CD4-positive, alpha-beta T cell treated with Interleukin-17A for 4 hours (primary cell): ENCODE results near the gene DLGAP4.

Experiments
- DNase-seq: peaks from one replicate; pipeline ENCODE4 v3.0.0-alpha.2; 2020; ENCODE audit warnings: mixed read lengths

The DLGAP4 gene

GRCh38 chr20:36310215-36310981 is 4.3 kb downstream of the DLGAP4 start:
- no peak for DNase-seq

- DNase-seq, result no peak
These were observed 5.2 kb downstream of the DLGAP4 start for GRCh38 chr20:36311141-36311853.

GRCh38 chr20:36311854-36312723 is 6.0 kb downstream of the DLGAP4 start:
- no peak for DNase-seq

DNA sequence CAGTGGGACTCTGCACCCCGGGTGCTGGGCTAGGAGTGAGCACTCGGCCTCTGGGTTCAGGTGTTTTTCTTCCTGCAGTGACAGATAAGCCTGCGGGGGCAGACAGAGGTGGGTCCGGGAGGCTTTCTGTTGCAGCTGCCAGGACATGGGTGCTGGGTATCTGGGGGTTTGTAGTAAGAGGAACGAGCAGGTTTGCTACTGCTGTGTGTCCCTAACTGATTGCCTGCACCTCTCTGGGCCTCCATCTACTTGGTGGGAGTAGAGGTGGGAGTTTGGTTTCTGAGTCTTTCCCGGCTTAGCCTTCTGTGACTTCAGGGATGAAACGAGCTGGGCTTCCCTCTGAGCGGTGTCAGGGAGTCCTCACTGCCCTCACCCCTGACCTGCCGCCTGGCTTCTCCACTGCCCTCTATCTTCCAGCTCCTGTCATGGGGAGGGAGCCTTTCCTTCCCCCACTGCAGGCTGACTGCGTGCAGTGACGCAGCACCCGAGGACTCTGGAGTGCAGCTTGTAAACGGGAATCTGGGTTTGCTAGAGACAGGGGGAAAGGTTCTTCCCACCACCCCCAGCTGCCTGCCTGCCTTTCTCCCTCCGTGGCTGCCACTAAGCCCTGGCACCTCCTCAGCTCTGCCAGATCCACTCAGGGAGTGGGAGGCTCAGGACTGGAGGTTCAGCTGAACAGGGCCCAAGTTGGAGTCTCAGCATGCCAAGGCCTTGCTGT is 6.7 kb downstream of the DLGAP4 start:
- no peak for DNase-seq

DNA sequence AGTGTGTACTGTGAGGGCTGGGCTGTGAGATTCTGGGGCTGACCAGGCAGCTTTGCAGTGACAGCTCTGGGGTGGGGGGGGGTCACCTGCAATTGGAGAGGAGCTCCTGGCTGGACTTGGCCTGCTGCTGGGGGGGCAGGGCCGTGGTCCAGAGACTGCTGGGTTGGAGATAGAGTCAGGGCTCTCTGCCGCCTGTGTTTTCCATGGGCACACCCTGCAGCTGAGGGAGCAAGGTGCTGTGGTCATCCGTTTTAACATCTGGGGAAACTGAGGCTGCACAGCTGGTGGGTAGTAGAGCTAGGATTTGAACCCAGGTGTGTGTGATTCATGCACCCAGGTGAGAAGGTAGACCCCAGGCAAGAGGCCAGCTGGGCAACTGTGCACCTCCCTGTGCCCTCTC is 7.3 kb downstream of the DLGAP4 start:
- no peak for DNase-seq

DNA sequence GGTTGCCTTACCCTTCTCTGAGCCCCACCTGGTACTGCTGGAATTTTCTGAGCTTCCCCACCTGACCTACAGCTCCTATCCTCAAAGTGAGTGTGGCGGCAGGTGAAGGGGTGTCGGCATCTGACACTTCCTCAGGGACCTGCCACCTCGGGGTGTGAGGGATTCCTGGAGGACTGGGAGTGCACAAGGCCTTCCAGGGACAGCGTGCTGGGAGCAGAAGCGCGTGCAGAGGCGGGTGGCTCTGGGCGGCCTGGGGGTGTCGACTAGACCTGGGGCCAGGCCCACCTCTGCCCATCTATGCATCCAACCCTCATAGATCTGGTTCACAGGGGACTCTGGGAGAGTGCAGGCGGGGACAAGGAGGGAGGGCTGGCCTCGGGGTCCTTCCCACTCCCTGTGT is 7.8 kb downstream of the DLGAP4 start:
- no peak for DNase-seq

DNA sequence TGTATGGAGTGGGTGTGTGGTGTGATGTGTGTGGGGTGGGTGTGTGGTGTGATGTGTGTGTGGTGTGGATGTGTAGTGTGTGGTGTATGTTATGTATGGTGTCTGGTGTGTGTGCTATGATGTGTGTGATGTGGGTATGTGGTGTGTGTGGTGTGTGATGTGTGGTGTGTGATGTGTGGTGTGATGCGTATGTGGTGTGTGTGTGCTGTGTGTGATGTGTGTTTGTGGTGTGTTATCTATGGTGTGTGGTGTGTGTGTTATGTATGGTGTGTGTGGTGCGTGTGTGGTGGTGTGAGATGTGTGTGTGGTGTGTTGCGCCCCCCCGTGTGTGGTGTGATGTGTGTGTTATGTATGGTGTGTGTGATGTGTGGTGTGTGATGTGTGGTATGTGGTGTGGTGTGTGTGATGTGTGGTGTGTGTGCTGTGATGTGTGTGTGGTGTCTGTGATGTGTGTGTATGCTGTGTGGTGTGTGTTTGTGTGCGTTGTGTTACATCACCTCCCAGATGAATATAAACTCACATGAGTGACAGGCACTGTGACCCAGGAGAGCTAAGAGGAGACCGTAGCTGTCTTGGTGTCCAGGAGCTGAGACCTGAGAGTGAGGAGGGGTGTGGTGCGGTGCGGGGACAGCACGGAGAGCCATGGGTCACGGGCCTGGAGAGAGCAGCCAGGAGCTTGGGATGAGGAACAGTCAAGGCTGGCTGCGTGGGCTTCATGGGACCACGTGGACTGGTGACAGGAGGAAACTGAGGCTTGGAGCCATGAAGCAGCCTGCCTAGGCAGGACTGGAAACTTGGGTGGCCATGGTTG is 8.8 kb downstream of the DLGAP4 start:
- no peak for DNase-seq

GRCh38 chr20:36315545-36316351 is 9.6 kb downstream of the DLGAP4 start:
- no peak for DNase-seq

DNA sequence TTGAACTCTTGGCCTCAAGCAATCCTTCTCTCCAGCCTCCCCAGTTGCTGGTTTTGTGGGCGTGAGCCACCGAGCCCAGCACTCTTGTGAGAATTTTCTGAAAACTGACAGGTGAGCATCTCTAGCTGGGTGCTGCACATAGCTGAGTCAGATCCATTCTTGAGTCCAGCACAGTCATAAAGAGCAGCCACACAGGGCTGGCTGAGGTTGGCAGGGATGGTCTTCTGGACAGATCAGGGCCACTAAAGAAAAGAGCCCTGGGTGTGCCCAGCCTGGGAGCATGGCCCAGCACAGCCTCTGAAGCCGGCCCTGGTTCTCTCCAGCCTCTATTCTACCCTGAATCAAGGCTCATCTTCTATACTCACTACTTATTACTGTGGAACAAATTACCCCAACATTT is 11.5 kb downstream of the DLGAP4 start:
- DNase-seq, result no peak

DNA sequence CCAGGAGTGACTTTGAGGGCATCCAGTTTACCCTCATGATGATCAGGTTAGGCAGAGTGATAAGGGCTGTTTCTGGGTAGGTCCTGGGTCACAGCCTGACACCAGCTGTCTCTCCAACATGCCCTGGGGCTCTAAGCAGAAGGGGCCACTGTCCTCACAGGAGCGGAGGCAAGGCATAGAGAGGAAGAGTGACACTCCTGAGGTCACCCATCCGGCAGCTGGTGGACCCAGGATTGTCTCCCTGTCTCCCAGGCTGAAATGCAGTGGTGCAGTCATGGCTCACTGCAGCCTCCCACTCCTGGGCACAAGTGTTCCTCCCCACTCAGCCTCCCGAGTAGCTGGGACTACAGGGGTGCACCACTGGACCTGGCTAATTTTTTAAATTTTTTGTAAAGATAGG is 12.0 kb downstream of the DLGAP4 start:
- no peak for DNase-seq

DNA sequence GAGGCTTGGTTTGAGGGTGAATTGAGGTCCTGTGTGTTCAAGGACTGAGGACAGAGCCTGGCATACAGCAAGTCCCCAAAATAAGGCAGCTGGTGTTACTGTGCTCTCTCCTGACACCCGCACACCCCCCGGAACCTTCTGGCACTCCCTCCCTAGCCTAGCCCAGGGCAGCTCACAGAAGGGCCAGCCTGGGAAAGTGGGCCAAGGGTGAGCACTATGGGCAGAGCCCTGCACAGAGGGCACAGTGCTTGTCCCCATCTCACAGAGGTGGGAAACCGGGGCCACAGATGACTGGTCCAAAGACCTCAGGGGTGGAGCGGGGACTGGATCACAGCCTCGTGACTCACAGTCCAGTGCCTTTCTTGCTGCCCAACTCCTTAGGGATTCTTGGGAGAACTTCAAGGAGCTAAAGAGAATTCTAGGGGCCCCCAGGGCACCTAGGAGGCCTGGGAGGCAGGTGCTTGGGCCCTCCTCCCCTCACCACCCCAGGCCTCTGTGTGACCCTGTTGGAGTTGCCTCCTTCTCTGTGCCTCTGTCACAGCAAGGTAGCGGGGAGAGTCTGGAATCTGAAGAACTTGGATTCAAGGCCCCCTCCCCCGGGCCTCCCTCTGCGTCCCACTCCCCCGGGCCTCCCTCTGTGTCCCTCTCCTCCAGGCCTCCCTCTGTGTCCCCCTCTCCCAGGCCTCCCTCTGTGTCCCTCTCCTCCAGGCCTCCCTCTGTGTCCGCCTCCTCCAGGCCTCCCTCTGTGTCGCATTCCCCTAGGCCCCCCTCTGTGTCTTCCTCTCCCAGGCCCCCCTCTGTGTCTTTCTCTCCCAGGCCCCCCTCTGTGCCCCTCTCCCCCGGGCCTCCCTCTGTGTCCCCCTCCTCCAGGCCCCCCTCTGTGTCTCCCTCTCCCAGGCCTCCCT is 13.5 kb downstream of the DLGAP4 start:
- no peak for DNase-seq

DNA sequence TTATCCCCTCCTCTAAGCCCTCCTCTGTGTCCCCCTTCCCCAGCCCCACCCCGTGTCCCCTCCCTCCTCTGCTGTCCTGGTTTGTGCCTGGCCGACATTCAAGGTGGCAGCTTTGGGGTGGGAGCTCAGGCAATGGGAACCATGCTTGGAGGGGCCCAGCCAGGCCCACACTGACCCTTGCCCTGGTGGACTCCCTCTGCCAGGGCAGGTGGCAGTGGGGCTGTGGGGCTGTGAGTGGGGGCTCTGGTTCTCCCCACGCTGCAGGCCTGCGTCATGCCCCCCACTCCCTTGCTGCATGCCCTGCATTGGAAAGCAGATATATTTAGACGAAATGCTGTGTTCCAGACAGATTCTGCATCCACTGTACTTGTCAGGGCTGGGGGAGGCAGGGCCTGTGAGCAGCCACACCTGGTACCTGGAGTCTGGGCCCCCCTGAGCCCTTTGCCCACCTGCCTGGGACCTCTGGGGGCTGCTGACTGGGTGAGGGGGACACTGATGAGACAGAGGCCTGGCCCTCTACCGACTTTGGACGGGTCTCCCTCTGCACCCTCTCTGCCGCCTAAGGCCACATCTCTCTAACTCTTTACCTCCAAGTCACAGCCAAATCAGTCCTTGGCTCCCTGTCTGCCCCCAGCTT is 14.2 kb downstream of the DLGAP4 start:
- no peak for DNase-seq

- DNase-seq, result no peak
These were observed 15.0 kb downstream of the DLGAP4 start for GRCh38 chr20:36320898-36321695.

GRCh38 chr20:36322131-36322530 is 16.0 kb downstream of the DLGAP4 start:
- no peak for DNase-seq

DNA sequence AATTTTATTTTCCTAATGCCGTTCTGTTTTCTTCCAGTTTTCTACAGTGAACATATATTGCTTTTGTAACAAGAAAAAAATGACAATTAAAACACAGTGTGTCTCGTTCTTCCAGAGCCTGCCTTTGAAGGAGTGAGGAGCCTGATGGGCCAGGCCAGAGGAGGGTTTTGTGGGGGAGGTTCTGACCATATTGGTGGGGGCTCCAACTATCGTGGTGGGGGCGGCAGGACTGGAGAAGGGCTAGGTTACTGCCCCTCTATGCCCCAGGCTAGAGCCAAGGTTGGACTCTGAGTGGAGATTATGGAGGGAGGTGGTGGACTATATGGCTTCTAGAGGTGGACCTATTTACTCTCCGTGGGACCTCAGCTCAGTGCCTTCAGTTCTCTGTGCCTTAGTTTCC is 24.0 kb downstream of the DLGAP4 start:
- no peak for DNase-seq

DNA sequence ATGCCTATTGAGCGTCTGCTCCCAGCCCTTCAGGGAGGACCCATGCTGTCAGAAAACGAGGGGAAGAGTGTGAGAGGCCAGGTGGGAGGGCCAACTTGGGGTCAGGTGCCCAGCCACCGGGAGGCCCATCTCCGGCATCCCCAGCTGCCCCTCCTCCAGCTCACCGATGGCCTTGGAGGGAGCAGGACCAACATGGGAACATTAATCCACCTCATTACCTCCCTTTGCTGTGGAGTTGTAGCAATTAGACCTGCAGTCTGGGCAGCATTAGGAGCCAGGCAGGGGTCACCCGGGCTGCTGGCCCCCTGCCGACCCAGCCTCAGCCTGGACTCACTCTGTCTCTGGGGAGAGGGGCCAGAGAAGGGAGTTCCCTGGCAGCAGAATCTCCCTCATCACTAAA is 25.1 kb downstream of the DLGAP4 start:
- no peak for DNase-seq

DNA sequence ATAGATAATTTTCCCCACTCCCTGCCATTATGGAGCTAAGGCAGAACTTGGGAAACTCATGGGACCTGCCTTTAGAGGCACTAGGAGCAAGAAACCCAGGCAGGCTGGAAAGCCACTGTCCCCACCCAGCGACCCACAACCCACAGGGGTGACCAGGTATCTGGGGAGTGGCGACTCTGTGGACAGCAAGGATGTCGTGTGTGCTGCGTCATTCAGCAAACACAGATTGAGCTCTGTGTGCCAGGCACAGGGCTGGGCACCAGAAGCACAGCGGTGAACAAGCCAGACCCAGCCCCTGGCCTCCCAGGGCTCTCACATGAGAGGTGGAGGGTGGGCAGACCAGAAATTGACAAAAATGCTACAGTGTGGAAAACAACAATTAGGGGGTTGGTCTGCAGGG is 27.7 kb downstream of the DLGAP4 start:
- DNase-seq, result no peak
